ENCODE measurements around the gene FHOD1.

DNA sequence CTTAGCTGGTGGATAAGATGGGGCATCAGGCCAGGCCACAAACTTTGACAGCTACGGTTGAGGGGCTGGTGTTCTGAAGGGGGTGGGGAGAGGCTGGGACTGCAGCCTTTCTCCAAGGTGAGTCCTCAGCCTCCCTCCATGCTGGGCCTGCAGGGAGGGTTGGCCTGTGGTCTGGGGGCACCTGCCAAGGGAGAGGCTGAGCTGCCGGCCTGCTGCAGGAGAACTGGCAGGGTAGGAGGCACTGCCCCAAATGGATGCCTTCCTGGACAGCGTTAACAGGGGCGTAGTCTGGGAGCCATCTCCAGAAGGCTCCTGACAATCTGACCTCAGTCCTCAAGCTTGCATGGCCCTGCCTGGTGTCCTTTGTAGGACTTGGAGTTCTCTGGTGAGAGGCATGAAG, 43.2 kb downstream of the FHOD1 start:
- TF ChIP-seq, protein P1, sequence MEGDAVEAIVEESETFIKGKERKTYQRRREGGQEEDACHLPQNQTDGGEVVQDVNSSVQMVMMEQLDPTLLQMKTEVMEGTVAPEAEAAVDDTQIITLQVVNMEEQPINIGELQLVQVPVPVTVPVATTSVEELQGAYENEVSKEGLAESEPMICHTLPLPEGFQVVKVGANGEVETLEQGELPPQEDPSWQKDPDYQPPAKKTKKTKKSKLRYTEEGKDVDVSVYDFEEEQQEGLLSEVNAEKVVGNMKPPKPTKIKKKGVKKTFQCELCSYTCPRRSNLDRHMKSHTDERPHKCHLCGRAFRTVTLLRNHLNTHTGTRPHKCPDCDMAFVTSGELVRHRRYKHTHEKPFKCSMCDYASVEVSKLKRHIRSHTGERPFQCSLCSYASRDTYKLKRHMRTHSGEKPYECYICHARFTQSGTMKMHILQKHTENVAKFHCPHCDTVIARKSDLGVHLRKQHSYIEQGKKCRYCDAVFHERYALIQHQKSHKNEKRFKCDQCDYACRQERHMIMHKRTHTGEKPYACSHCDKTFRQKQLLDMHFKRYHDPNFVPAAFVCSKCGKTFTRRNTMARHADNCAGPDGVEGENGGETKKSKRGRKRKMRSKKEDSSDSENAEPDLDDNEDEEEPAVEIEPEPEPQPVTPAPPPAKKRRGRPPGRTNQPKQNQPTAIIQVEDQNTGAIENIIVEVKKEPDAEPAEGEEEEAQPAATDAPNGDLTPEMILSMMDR (IDR thresholded peaks at IDR 0.05; ENCODE audit: poor library complexity) = no peak
- TF ChIP-seq EZH2 (IDR thresholded peaks at IDR 0.05; ENCODE audit: borderline replicate concordance) = no peak
